Smooth muscle cell (in vitro differentiated cells): Measurements from ENCODE around the gene INPP4A. TPM values are rescaled to one million over a fixed set of nuclear protein-coding genes. Genes with fewer than 3 reads are reported as not detected.

Experiments
- DNase-seq: peaks from one replicate; lab custom pipeline; 2025; ENCODE audit not compliant: unreplicated experiment; lab: John Stamatoyannopoulos, UW
- H2AFZ ChIP-seq: fragments of 200-600 bp; sonication (generic); 2 replicates; pipeline ENCODE4 v1.6.0; 2016; ENCODE audit warnings: antibody characterized with exemption, low read depth, mild to moderate bottlenecking
- H3F3A ChIP-seq: fragments of 200-600 bp; sonication (generic); 2 replicates; pipeline ENCODE4 v1.6.0; 2017; ENCODE audit warnings: antibody characterized with exemption, low read depth
- H3K27ac ChIP-seq: fragments of 200-600 bp; sonication (generic); 2 replicates; pipeline ENCODE4 v1.5.1; 2016; ENCODE audit warnings: low read depth, mild to moderate bottlenecking
- H3K27me3 ChIP-seq: fragments of 200-600 bp; sonication (generic); 2 replicates; pipeline ENCODE4 v1.6.1; 2016; ENCODE audit warnings: low read depth, mild to moderate bottlenecking
- H3K36me3 ChIP-seq: fragments of 200-600 bp; sonication (generic); 2 replicates; pipeline ENCODE4 v1.5.1; 2016; ENCODE audit warnings: low read depth
- H3K4me1 ChIP-seq: fragments of 200-600 bp; sonication (generic); 2 replicates; pipeline ENCODE4 v1.5.1; 2016; ENCODE audit warnings: low read depth
- H3K4me2 ChIP-seq: fragments of 200-600 bp; sonication (generic); 2 replicates; pipeline ENCODE4 v1.6.0; 2016; ENCODE audit warnings: mild to moderate bottlenecking
- H3K4me3 ChIP-seq: fragments of 200-600 bp; sonication (generic); 2 replicates; pipeline ENCODE4 v1.5.1; 2016; ENCODE audit warnings: mild to moderate bottlenecking
- H3K79me2 ChIP-seq: fragments of 200-600 bp; sonication (generic); 2 replicates; pipeline ENCODE4 v1.6.0; 2016; ENCODE audit warnings: low read depth, mild to moderate bottlenecking
- H3K9ac ChIP-seq: fragments of 200-600 bp; sonication (generic); 2 replicates; pipeline ENCODE4 v1.6.0; 2016; ENCODE audit warnings: low read depth
- H3K9me3 ChIP-seq: fragments of 200-600 bp; sonication (generic); replicated peaks from 2 replicates; pipeline ENCODE4 v1.5.1; 2016; ENCODE audit warnings: low read depth
- H4K20me1 ChIP-seq: fragments of 200-600 bp; sonication (generic); 2 replicates; pipeline ENCODE4 v1.6.0; 2016; ENCODE audit warnings: low read depth
- WGBS: methylation state at CpG from one replicate; pipeline ENCODE4 v1.1.7; 2016; ENCODE audit warnings: low lambda C conversion rate; 5-methylcytosine and 5-hydroxymethylcytosine counted together
- polyA plus RNA-seq: library from polyadenylated mRNA; unstranded; fragments of >200 nt; fragmentation: Nextera tagmentation; extraction: Ambion mirVana; gene quantifications from 2 replicates; pipeline ENCODE4 v1.2.1, GENCODE V29; 2016
- total RNA-seq: library from RNA; depleted of rRNA; stranded (reverse); fragments of >200 nt; gene quantifications from 2 replicates; pipeline ENCODE4 v1.2.3, GENCODE V29; 2014
- TF ChIP-seq, protein P1 (sequence below): fragments of 200-600 bp; sonication (generic); IDR thresholded peaks from 2 replicates; pipeline ENCODE4 v1.5.1; 2017; ENCODE audit warnings: borderline replicate concordance, mild to moderate bottlenecking, antibody characterized with exemption; ENCODE audit not compliant: insufficient read depth, poor library complexity, severe bottlenecking

Gene INPP4A
- total and polyA plus RNA-seq, 2 experiments from 2014 or later, result 10.1 to 17.3 TPM

DNA sequence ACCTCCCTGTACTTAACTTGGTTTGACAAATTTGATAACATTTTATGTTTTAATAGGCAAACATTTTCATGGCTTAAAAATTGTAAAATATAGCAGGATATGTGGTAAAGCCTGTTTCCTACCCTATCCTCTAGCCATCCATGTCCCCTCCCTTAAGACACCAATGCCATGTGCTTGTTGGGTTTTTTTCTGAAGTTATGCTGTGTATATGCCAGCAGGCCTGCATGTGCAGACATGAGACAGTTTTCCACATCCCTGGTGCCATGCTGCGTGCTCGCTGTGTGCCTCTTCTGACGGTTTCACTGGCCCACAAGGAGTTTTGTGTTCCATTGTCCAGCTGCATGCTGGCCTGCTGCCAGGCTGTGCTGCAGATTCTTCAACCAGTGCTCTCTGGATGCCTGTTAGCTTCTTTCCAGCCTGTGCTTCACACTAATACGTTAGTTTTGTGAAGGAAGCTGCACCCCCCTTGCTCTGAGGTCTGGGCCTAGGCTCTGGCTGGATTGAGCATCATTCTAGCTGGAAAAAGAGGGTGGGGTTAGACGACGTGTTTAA is 16.9 kb downstream of the INPP4A start:
- DNase-seq, result no peak
- WGBS, result 91% methylated on average over 6 of the region's 6 CpGs
- H3K4me3 ChIP-seq, result no peak overlapping the region
- H3K27ac ChIP-seq, result no peak overlapping the region
- H3K27me3 ChIP-seq, result no peaks in the 10 kb centered on the region
- H3K9me3 ChIP-seq, result no peaks in the 10 kb centered on the region
- no peaks in the 10 kb centered on the region for H3K4me1 ChIP-seq
- no peak overlapping the region for H3K9ac ChIP-seq
- TF ChIP-seq, protein P1, sequence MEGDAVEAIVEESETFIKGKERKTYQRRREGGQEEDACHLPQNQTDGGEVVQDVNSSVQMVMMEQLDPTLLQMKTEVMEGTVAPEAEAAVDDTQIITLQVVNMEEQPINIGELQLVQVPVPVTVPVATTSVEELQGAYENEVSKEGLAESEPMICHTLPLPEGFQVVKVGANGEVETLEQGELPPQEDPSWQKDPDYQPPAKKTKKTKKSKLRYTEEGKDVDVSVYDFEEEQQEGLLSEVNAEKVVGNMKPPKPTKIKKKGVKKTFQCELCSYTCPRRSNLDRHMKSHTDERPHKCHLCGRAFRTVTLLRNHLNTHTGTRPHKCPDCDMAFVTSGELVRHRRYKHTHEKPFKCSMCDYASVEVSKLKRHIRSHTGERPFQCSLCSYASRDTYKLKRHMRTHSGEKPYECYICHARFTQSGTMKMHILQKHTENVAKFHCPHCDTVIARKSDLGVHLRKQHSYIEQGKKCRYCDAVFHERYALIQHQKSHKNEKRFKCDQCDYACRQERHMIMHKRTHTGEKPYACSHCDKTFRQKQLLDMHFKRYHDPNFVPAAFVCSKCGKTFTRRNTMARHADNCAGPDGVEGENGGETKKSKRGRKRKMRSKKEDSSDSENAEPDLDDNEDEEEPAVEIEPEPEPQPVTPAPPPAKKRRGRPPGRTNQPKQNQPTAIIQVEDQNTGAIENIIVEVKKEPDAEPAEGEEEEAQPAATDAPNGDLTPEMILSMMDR, result no peak
- H3K4me2 ChIP-seq, result no peak overlapping the region
- no peak overlapping the region for H2AFZ ChIP-seq
- H3K36me3 ChIP-seq, result no peaks in the 10 kb centered on the region
- H4K20me1 ChIP-seq, result peaks cover 86% of the 10 kb centered on the region
- H3K79me2 ChIP-seq, result peaks cover 16% of the 10 kb centered on the region
- no peaks in the 10 kb centered on the region for H3F3A ChIP-seq

DNA sequence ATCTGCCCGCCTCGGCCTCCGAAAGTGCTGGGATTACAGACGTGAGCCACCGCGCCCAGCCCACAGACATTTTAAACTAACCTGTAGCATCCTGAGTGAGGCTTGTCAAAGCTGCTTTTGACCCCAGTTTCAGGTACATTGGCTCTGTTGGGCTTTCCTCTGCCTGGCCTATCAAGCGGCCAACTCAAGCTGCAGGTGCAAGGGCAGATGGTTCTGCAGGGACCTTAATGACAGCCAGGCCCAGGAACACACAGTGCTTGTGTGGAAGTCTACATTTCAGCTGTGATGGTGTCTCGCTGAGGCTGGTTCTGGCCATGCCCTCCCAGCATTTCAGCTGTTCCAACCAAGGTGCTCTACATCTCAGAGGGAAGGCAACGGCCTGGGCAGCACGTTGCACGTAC is 18.4 kb downstream of the INPP4A start:
- 97% methylated on average over 11 of the region's 11 CpGs for WGBS
- Histone ChIP-seq H3K9me3 (no peaks in the 10 kb centered on the region), H3K36me3 (no peaks in the 10 kb centered on the region), H4K20me1 (peaks cover 89% of the 10 kb centered on the region), H3K9ac (no peak overlapping the region), H3K27ac (no peak overlapping the region), H3K79me2 (peaks cover 14% of the 10 kb centered on the region), H3K4me3 (no peak overlapping the region), H2AFZ (no peak overlapping the region), H3K27me3 (no peaks in the 10 kb centered on the region), H3K4me2 (no peak overlapping the region), H3K4me1 (no peaks in the 10 kb centered on the region), H3F3A (no peaks in the 10 kb centered on the region)
- TF ChIP-seq, protein P1, result no peak
- no peak for DNase-seq

DNA sequence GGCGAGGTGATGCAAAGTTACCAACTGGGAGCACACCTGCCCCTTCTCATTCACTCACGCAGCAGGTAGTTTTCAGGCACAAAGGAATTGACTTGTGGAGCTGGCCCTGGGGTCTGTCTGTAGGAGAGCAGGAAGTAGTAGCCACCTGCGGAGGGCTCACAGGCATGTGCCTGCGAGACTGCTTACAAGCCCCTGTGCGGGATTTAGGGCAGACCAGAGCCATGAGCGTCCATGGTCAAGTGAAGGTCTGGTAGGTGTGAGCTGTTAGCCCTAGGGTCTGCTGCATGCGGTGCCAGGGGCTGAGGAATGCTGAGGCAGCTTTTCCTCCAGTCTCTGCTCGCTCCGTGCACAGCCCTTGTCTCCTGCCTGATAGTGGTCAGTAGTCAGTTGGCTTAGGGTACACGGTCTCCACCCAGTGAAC is 18.9 kb downstream of the INPP4A start:
- Histone ChIP-seq H3K4me3 (no peak overlapping the region), H3K9ac (no peak overlapping the region), H3K27me3 (no peaks in the 10 kb centered on the region), H3K36me3 (no peaks in the 10 kb centered on the region), H3K79me2 (peaks cover 14% of the 10 kb centered on the region), H3K4me1 (no peaks in the 10 kb centered on the region), H2AFZ (no peak overlapping the region), H3F3A (no peaks in the 10 kb centered on the region), H3K4me2 (no peak overlapping the region), H3K27ac (no peak overlapping the region), H4K20me1 (peaks cover 84% of the 10 kb centered on the region), H3K9me3 (no peaks in the 10 kb centered on the region)
- DNase-seq, result no peak
- WGBS, result 86% methylated on average over 10 of the region's 10 CpGs
- TF ChIP-seq, protein P1, result no peak
